Panc1 (cell line): ENCODE measurements around the gene NFATC1.

Experiments used
- CTCF ChIP-seq: fragments of 450-650 bp; IDR thresholded peaks from 2 replicates; pipeline ENCODE4 v1.5.1; 2017; ENCODE audit warnings: mild to moderate bottlenecking
- POLR2AphosphoS5 ChIP-seq: IDR thresholded peaks from 2 replicates; pipeline ENCODE4 v1.6.1; 2012; ENCODE audit warnings: mild to moderate bottlenecking, low read depth, low read length, moderate library complexity

DNA sequence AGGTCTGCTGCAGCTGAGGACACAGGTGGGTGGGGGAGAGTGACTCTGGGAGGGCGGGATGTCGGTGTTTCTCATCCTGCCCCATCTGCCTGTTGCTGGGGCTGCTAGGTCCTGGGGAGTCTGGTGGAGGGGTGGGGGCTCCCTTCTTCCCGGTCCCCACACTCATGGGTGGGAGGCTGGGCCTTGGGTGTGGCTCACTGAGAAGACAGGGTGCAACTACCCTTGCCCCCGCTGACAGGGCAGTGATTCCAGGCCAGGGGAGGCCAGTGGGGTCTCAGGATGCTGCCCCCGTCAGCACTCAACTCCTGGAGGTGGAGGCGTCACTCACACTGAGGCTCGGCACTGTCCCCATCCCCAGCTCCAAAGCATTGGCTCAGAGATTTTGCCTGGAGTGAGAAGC, 7.7 kb upstream of the NFATC1 start:
- no peak for TF ChIP-seq CTCF
- TF ChIP-seq POLR2AphosphoS5: no peak
